HL-60/S4 treated with phorbol 12-myristate 13-acetate at 8.2 ng/mL for 4 days and 3 days (cell line): Measurements from ENCODE around the gene PRDM10.

Experiments
- in situ Hi-C: fragments of 300-500 bp; cut with MboI; formaldehyde crosslinking; loops from 2 replicates; pipeline ENCODE4 v1.15.0; 2022; ENCODE audit warnings: low sequenced_read_pairs

The PRDM10 gene

GRCh38 chr11:129854232-129854805 is 148.3 kb downstream of the PRDM10 start:
- in situ Hi-C loops: no loop called here

GRCh38 chr11:129853518-129854231 is 149.0 kb downstream of the PRDM10 start:
- in situ Hi-C loops: no loop called here

- in situ Hi-C loops: no loop called here
These were observed 150.4 kb downstream of the PRDM10 start for GRCh38 chr11:129852125-129852740.
